NOMO-1 (cell line): ENCODE data around the gene PRR5L.
"Not testable (repeated sequence)": the region's sequence is repeated elsewhere in the genome, so short reads cannot be mapped to it uniquely, and the experiment has no call there.

Experiments
- DNase-seq, 2 experiments: peaks; one replicate each; lab custom pipeline; 2025; ENCODE audit not compliant: unreplicated experiment in 2 of 2; lab: John Stamatoyannopoulos, UW

PRR5L gene

GRCh38 chr11:36485298-36486002, 189.4 kb downstream of the PRR5L start:
- DNase-seq = no peak

DNA sequence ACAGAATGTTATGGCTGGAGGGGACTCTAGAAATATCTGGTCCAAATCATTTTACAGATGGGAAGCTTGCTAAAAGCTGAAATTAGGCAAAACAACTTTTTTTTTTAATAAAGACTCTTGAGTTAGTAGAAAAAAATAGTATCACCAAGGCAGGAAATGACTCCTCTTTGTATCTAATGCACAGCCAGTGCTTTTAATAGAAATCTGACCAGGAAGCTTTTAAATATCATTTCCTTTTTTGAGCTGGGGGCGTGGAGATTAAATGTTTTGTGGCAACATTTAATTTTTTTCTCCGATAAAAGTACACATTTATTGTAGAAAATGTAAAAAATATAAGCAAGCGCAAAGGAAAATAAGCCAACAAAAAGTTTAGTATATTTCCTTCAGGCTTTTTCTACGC, 191.5 kb downstream of the PRR5L start:
- peak in 1 of 2 experiments; percentile 29 for DNase-seq

DNA sequence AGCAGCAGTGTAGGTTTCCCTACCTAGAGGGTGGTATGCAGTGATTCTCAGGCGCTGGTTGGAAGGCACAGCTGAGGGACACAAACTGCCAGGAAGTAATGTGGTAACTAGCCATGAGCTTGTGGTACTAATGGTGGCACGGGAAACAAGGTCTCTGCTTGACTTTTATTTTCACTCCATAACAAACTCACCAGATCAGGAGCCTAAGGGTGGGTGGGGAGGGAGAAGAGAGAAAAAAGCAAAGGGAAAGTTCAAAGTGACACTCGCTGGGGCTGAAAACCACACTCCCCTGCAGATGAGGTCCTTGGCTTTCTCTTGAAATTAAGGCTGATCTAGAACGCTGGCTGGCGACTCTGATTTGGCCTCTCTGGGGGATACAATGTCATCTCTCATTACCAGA, 192.0 kb downstream of the PRR5L start:
- peak in 1 of 2 experiments; percentile 13 for DNase-seq

DNA sequence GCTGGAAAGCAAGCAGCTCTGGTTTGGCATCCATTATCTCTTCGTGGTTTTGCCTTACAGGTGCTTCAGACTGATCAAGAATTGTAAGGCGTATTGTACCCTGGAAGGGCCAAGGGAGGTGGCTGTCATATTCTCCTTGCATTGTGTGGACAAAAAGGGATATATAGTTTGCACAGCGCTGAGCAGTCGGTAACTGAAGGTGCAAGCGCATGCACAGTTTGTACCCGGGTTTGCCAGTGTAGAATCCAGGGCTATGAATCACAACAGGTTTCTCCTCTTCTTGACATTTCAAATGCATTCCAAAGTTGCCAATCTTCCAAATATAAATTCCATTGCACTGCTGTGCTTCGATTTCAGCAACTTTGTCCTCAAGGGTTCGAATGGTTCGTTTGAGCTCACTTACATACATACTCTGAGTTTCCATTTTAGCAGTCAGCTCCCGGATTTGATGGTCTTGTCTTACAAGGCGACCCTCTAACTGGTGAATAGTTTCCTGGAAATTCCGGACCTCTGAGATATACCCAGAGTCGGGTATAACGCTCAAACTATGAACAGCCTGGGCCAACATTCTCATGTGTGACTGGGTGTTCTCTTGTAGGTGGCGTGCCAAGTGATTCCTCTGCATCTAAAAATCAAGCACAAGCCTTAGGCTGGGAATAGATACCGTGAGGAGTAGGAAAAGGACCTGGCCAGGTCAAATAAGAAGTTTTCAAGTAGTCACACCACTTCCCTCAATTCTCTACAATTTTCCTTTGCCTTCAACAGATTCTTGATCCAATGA, 194.1 kb downstream of the PRR5L start:
- no peak for DNase-seq

DNA sequence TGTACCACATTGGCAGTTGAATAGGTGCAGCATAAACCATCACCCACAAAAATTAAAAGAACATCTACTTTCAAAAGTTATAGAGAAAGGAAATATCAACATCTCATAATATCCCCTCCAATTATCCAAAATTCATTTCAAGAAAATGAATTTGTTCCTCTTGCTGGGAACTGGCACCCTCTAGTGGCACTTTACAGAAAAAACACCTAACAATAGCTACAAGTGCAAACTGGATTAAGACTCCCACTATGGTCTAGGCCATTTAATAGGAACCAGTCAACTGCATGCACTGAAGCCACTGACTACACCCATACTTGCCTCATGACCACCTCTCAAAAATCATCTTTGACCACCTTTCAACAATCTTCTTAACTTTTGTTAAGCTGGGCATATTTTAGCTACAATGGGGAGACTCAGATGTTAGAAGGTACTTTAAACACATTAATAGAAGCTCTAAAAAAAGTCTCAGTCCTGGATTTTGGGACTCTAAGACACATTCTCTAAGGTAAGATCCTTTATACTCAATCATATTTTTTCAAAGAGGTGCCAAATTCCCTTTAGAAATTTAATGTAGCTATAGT, 196.7 kb downstream of the PRR5L start:
- DNase-seq = peak in 1 of 2 experiments; percentile 47

DNA sequence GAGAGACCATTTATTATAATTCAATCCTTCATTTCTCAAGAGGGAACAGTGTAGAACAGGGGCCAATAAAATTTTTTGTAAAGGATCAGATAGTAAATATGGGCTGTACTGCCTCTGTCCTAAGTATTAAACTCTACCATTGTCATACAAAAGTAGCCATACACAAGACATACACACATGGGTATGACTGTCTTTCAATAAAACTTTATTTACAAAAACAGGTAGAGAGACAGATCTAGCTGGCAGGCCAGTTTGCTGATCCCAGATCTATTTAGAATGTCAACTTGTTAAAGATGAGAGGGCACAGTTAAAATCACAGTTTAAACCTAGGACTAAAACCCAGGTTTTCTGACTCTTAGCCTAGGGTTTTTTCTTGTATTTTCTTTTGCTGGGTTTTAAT, 197.2 kb downstream of the PRR5L start:
- DNase-seq = no peak

GRCh38 chr11:36498721-36499120, 202.6 kb downstream of the PRR5L start:
- no peak for DNase-seq

DNA sequence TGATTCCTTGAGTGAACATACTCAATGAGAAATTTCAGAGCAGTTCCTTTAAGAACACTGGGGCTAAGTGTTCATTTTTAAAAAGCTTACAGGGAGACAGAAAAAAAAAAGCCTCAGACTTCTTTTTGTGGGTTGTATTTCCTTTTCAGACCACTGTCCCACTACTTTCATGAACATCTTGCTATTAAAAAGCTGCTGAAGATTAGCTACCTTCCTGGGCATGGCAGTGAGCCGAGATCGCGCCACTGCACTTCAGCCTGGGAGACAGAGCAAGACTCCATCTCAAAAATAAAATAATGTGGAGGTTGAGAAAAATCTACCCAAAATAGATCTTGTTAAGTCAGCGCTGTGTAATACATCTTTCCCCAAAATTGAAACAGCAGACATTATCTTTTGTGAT, 203.2 kb downstream of the PRR5L start:
- DNase-seq = no peak

GRCh38 chr11:36500315-36500721, 204.2 kb downstream of the PRR5L start:
- DNase-seq = peak; percentile 62 to 89

DNA sequence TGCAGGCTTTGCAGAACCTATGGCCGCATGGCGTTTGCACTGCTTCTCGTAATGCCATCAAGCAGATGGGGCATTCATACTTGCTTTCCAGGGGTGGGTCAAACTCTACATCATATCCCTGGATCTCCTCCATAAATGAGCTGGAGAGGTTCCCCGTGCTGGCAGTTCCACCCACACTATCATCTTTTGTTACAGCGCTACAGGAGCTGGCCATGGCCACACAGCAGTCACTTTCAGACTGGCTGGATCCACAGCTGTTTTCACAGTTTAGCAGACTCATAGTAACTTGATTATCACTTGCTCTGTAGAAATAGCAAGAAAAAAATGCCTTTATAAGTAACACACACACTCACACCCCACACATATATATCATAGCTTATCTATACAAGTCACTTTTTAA, 205.1 kb downstream of the PRR5L start:
- no peak for DNase-seq

GRCh38 chr11:36507824-36508489, 211.9 kb downstream of the PRR5L start:
- DNase-seq = peak in 1 of 2 experiments; percentile 17

- DNase-seq = no peak
Observed at GRCh38 chr11:36508743-36509142, 212.7 kb downstream of the PRR5L start.

GRCh38 chr11:36509201-36509639, 213.1 kb downstream of the PRR5L start:
- DNase-seq = peak in 1 of 2 experiments; percentile 40

DNA sequence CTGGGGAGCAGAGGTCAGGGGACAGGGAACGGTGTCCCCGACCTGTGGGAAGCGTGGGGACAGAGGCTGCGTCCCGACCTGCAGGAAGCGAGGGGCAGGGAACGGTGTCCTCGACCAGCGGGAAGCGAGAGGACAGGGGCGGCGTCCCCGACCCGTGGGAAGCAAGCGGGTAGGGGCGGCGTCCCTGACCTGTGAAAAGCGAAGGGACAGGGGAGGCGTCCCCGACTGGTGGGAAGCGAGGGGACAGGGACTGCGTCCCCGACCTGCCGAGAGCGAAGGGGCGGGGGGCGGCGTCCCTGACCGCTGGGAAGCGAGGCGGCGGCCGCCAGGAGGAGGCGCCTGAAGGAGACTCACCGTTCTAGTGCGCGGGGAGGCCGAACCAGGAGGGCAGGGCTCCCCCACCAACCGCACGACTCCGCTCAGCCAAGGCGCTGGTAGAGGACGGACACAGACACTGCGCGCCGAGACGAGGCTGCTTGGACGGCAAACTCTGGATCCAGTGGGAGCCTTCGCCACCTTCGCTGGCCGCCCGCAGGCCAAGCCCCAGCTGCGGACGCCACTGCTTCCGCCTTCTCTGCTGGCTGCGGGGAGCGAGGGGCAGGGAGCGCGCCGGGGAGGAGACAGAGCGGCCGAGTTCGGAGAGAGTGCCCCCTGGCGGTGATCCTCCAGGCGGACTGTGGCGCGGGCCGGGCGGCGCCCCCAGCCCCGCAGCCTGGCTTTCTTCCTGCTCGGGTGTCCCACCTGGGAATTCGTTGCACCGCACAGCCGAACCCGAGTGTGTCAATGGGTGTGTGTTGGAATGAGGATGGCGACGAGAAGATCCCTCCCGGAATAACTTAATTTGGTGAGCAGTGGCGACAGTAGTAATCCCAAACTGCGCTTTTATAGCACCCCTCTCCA, 213.9 kb downstream of the PRR5L start, which contains the start of gene TRAF6:
Gene TRAF6, minus strand, starts transcription at position 579 of the 900 bp plus-strand sequence. CDS start 8,757 bp downstream, outside the sequence.
- peak; percentile 72 to 84 for DNase-seq

- no peak for DNase-seq
Observed at GRCh38 chr11:36510594-36510942, 214.5 kb downstream of the PRR5L start.

GRCh38 chr11:36511062-36511461, 215.0 kb downstream of the PRR5L start:
- not testable (repeated sequence) for DNase-seq

GRCh38 chr11:36512016-36512415, 215.9 kb downstream of the PRR5L start:
- no peak for DNase-seq

- no peak for DNase-seq
Observed at GRCh38 chr11:36513965-36514364, 217.9 kb downstream of the PRR5L start.
